K562 (cell line): ENCODE results near the gene PALLD. TPM values are rescaled to one million over a fixed set of nuclear protein-coding genes. Genes with fewer than 3 reads are reported as not detected.

Experiments used
- ATAC-seq: fragments of 200-7000 bp; cut with Tn5 transposase; 3 replicates; pipeline ENCODE4 v1.9.1; 2020; ENCODE audit warnings: moderate library complexity
- BruUV-seq: library from RNA; stranded (reverse); fragments of 400-500 nt; replicated peaks from 2 replicates; lab custom pipeline; 2021; lab: Mats Ljungman, UMichigan
- CTCF ChIA-PET: fragments of 300-600 bp; formaldehyde crosslinking; extraction: SDS; loops from one replicate; lab custom pipeline; 2021; ENCODE audit warnings: low intra/inter-chr PET ratio; lab: Yijun Ruan, JAX
- POLR2A ChIA-PET: fragments of 300-600, 350-650 bp; sonication (Branson Sonifier 250); formaldehyde crosslinking; extraction: SDS; loops from one replicate; lab custom pipeline; 2021; ENCODE audit warnings: antibody characterized with exemption, inconsistent platforms; lab: Yijun Ruan, JAX
- DNase-seq, 4 experiments: peaks; one replicate each; pipeline versions ENCODE4 v3.0.0 to v3.0.0-alpha.2; 2011 to 2018; ENCODE audit warnings: low spot score in 3 of 4, mixed read lengths in 3 of 4; ENCODE audit errors: extremely low read depth in 1 of 4
- FAIRE-seq: peaks from 2 replicates; lab custom pipeline; 2011; peaks lifted over from hg19 to GRCh38; lab: Jason Lieb, UNC
- H2AFZ ChIP-seq: 2 replicates; pipeline ENCODE4 v1.6.0; 2011; ENCODE audit warnings: low read depth, low read length, control low read depth, inconsistent platforms
- H3K27ac ChIP-seq: fragments of 200-600 bp; 3 replicates; pipeline ENCODE4 v1.8.0; 2011; ENCODE audit warnings: low read depth, mild to moderate bottlenecking, control low read depth, inconsistent platforms, low read length, moderate library complexity, mixed read lengths; ENCODE audit errors: extremely low read depth
- H3K27me3 ChIP-seq, 2 experiments: fragments of 300-600 bp in 1 of 2; 2 replicates in 1 of 2; 3 replicates in 1 of 2; pipeline versions ENCODE4 v1.6.0 to v1.8.0; 2011; ENCODE audit warnings: inconsistent platforms in 2 of 2, low read length in 2 of 2, mild to moderate bottlenecking in 1 of 2, mixed read lengths in 1 of 2, moderate library complexity in 1 of 2; ENCODE audit not compliant: control insufficient read depth in 2 of 2, insufficient read depth in 2 of 2
- H3K36me3 ChIP-seq: fragments of 300-600 bp; 3 replicates; pipeline ENCODE4 v1.8.0; 2011; ENCODE audit warnings: mild to moderate bottlenecking, low read length, inconsistent platforms; ENCODE audit not compliant: control insufficient read depth, insufficient read depth
- H3K4me1 ChIP-seq, 2 experiments: fragments of 200-600 bp in 1 of 2; replicated peaks in 1 of 2; 2 replicates in 1 of 2; 3 replicates in 1 of 2; pipeline versions ENCODE4 v1.5.1 to v1.8.0; 2011; ENCODE audit warnings: inconsistent platforms in 2 of 2, low read length in 2 of 2, mild to moderate bottlenecking in 1 of 2, mixed read lengths in 1 of 2, moderate library complexity in 1 of 2; ENCODE audit not compliant: control insufficient read depth in 2 of 2, insufficient read depth in 2 of 2
- H3K4me2 ChIP-seq: 2 replicates; pipeline ENCODE4 v1.6.1; 2011; ENCODE audit warnings: low read length, control low read depth, inconsistent platforms, mixed read lengths; ENCODE audit not compliant: insufficient read depth
- H3K4me3 ChIP-seq: fragments of 200-600 bp; sonication (generic), shearing (Covaris generic); 2 replicates; pipeline ENCODE4 v1.5.1; 2016; ENCODE audit warnings: control low read depth, inconsistent platforms
- H3K79me2 ChIP-seq: fragments of 200-600 bp; 3 replicates; pipeline ENCODE4 v1.8.0; 2011; ENCODE audit warnings: low read length, inconsistent platforms; ENCODE audit not compliant: control insufficient read depth, insufficient read depth
- H3K9ac ChIP-seq, 2 experiments: 2 replicates each; pipeline versions ENCODE4 v1.6.0 to v1.6.1; 2011; ENCODE audit warnings: low read depth in 2 of 2, low read length in 2 of 2, control low read depth in 1 of 2, inconsistent platforms in 1 of 2, mild to moderate bottlenecking in 1 of 2, mixed read lengths in 1 of 2; ENCODE audit not compliant: insufficient read depth in 1 of 2
- H3K9me1 ChIP-seq: one replicate; pipeline ENCODE4 v1.6.0; 2011; ENCODE audit warnings: inconsistent platforms, mild to moderate bottlenecking, low read length, moderate library complexity; ENCODE audit not compliant: control insufficient read depth, insufficient read depth
- H3K9me3 ChIP-seq: replicated peaks from 2 replicates; pipeline ENCODE4 v1.5.1; 2011; ENCODE audit warnings: low read depth, low read length, inconsistent platforms; ENCODE audit not compliant: control insufficient read depth, insufficient read depth
- H4K20me1 ChIP-seq: replicated peaks from 2 replicates; pipeline ENCODE4 v1.6.1; 2011; ENCODE audit warnings: low read length, inconsistent platforms, mixed read lengths; ENCODE audit not compliant: control insufficient read depth, insufficient read depth
- GTF2F1 ChIP-seq: IDR thresholded peaks from 2 replicates; pipeline ENCODE4 v1.6.1; 2011; ENCODE audit warnings: low read depth, low read length, improper control_type of control experiment
- KDM1A ChIP-seq, 2 experiments: fragments of 450-650 bp; IDR thresholded peaks; 2 replicates each; pipeline ENCODE4 v1.6.1; 2016; ENCODE audit warnings: mild to moderate bottlenecking in 2 of 2
- MXD1 ChIP-seq: fragments of 250-450 bp; sonication (Bioruptor Pico); IDR thresholded peaks from 2 replicates; pipeline ENCODE4 v1.8.0; 2021; ENCODE audit warnings: borderline replicate concordance, mild to moderate bottlenecking, moderate library complexity; ENCODE audit not compliant: poor library complexity, severe bottlenecking
- PHTF2 ChIP-seq: fragments of 250-450 bp; sonication (Bioruptor Pico); IDR thresholded peaks from 2 replicates; pipeline ENCODE4 v1.5.0; 2021; ENCODE audit warnings: mild to moderate bottlenecking
- RNF219 ChIP-seq: fragments of 250-450 bp; sonication (Bioruptor Pico); IDR thresholded peaks from 2 replicates; pipeline ENCODE4 v1.5.0; 2022; ENCODE audit warnings: mild to moderate bottlenecking
- WGBS: fragments of 100-300 bp; shearing (Covaris generic); methylation state at CpG from one replicate; pipeline ENCODE4 v1.1.6; 2016; ENCODE audit warnings: low coverage, mixed read lengths; ENCODE audit not compliant: insufficient coverage; ENCODE audit errors: missing lambda C conversion rate; 5-methylcytosine and 5-hydroxymethylcytosine counted together
- in situ Hi-C: fragments of 300-500 bp; cut with MboI; formaldehyde crosslinking; loops from 4 replicates; pipeline ENCODE4 v1.15.0; 2018; ENCODE audit warnings: inconsistent platforms, mixed read lengths
- intact Hi-C: fragments of 100-400 bp; cut with micrococcal nuclease; formaldehyde crosslinking; loops from 2 replicates; pipeline ENCODE4 v1.14.2; 2022
- polyA plus RNA-seq, 8 experiments: library from polyadenylated mRNA; depleted of rRNA in 4 of 8; stranded (reverse) in 5 of 8; unstranded in 3 of 8; fragments of >200 nt; fragmentation: Nextera tagmentation in 2 of 8; fragmentation: Illumina TruSeq in 1 of 8; extraction: Ambion mirVana in 2 of 8; extraction: Trizol in 1 of 8; gene quantifications; 2 replicates each; pipeline versions ENCODE4 v1.2.1 to v1.2.3, GENCODE V29; 2011 to 2014; ENCODE audit warnings: inconsistent platforms in 1 of 8, missing spikeins in 1 of 8
- total RNA-seq, 7 experiments: library from RNA; depleted of rRNA in 6 of 7; stranded (reverse); fragments of >200 nt in 6 of 7; fragmentation: Illumina TruSeq in 2 of 7; extraction: Trizol in 2 of 7; gene quantifications; 2 replicates each; pipeline versions ENCODE4 v1.2.1 to v1.2.3, GENCODE V29; 2011 to 2021; ENCODE audit warnings: low replicate concordance in 1 of 7

PALLD gene
- total and polyA plus RNA-seq, 9 of the 15 experiments (the other 6 are each of a cell fraction or from before 2014, with no cell fraction given) = 0.01 to 0.35 (median 0.06) TPM; not detected in 3

- Histone ChIP-seq H4K20me1 (no peaks in the 10 kb centered on the region), H3K27me3 (no peaks in the 10 kb centered on the region), H3K9me3 (no peaks in the 10 kb centered on the region), H3K36me3 (no peaks in the 10 kb centered on the region), H3K4me1 (no peaks in the 10 kb centered on the region), H3K9me1 (no peaks in the 10 kb centered on the region), H3K9ac (no peak overlapping the region), H2AFZ (no peak overlapping the region), H3K27ac (no peak overlapping the region), H3K79me2 (no peaks in the 10 kb centered on the region), H3K4me3 (no peak overlapping the region), H3K4me2 (no peak overlapping the region)
- POLR2A ChIA-PET = no interaction called here
- intact Hi-C loops (no loop called here), in situ Hi-C loops (no loop called here)
- ATAC-seq (no peak), FAIRE-seq (no peak), DNase-seq (no peak)
- no TSS peak for BruUV-seq
- 0% methylated on average over 4 of the region's 4 CpGs for WGBS
- TF ChIP-seq GTF2F1 = no peak
- no peak for TF ChIP-seq RNF219 (CRISPR knock-in tag)
- no peak for TF ChIP-seq MXD1
- no peak for TF ChIP-seq KDM1A (IDR thresholded peaks at IDR 0.05)
- TF ChIP-seq PHTF2 (CRISPR knock-in tag) = no peak
- CTCF ChIA-PET = no interaction called here
Measured at GRCh38 chr4:168614281-168615057, 117.6 kb downstream of the PALLD start.
